PC-3 (cell line): ENCODE data around the gene EMC9. TPM values are rescaled to one million over a fixed set of nuclear protein-coding genes. Genes with fewer than 3 reads are reported as not detected.

Experiments used
- ATAC-seq: fragments of 200-7000 bp; cut with Tn5 transposase; 2 replicates; pipeline ENCODE4 v1.9.1; 2020; ENCODE audit warnings: mild to moderate bottlenecking, moderate library complexity
- BruUV-seq: library from RNA; stranded (reverse); fragments of 400-500 nt; replicated peaks from 2 replicates; lab custom pipeline; 2021; lab: Mats Ljungman, UMichigan
- CTCF ChIA-PET: fragments of 300-600 bp; sonication (Branson Sonifier 250); formaldehyde crosslinking; loops from one replicate; lab custom pipeline; 2022; ENCODE audit warnings: antibody characterized with exemption; lab: Charles Lee
- POLR2A ChIA-PET: fragments of 300-600 bp; sonication (Branson Sonifier 250); formaldehyde crosslinking; loops from one replicate; lab custom pipeline; 2022; ENCODE audit warnings: antibody characterized with exemption; ENCODE audit not compliant: unreplicated experiment; lab: Charles Lee
- DNase-seq: peaks from one replicate; pipeline ENCODE4 v3.0.0-alpha.2; 2015
- H2AFZ ChIP-seq: fragments of 300-600 bp; sonication (generic); 2 replicates; pipeline ENCODE4 v1.6.0; 2016; ENCODE audit warnings: antibody characterized with exemption, low read length
- H3F3A ChIP-seq: fragments of 300-600 bp; sonication (generic); one replicate; pipeline ENCODE4 v1.6.0; 2017; ENCODE audit warnings: antibody characterized with exemption, low read length, control low read depth, mild to moderate bottlenecking; ENCODE audit not compliant: unreplicated experiment
- H3K27ac ChIP-seq: fragments of 300-600 bp; sonication (generic); 2 replicates; pipeline ENCODE4 v1.5.1; 2016; ENCODE audit warnings: mild to moderate bottlenecking, low read length
- H3K27me3 ChIP-seq: fragments of 300-600 bp; sonication (generic); 2 replicates; pipeline ENCODE4 v1.6.1; 2016; ENCODE audit warnings: low read length, mixed read lengths
- H3K36me3 ChIP-seq: fragments of 300-600 bp; sonication (generic); 2 replicates; pipeline ENCODE4 v1.6.1; 2016; ENCODE audit warnings: low read depth, mixed run types, low read length, mixed read lengths
- H3K4me1 ChIP-seq: fragments of 300-600 bp; sonication (generic); 2 replicates; pipeline ENCODE4 v1.5.1; 2016; ENCODE audit warnings: low read length; ENCODE audit not compliant: insufficient read depth
- H3K4me2 ChIP-seq: fragments of 300-600 bp; sonication (generic); 2 replicates; pipeline ENCODE4 v1.6.0; 2016; ENCODE audit warnings: low read length
- H3K4me3 ChIP-seq: fragments of 300-600 bp; sonication (generic); 2 replicates; pipeline ENCODE4 v1.5.1; 2016; ENCODE audit warnings: mild to moderate bottlenecking, low read length, mixed read lengths
- H3K79me2 ChIP-seq: fragments of 300-600 bp; sonication (generic); 2 replicates; pipeline ENCODE4 v1.6.1; 2017; ENCODE audit warnings: low read length, mixed read lengths
- H3K9ac ChIP-seq: fragments of 300-600 bp; sonication (generic); 2 replicates; pipeline ENCODE4 v1.6.0; 2016; ENCODE audit warnings: mild to moderate bottlenecking, low read length
- H3K9me2 ChIP-seq: fragments of 300-600 bp; sonication (generic); replicated peaks from 2 replicates; pipeline ENCODE4 v1.6.1; 2016; ENCODE audit warnings: mixed run types, low read length, mixed read lengths
- H3K9me3 ChIP-seq: fragments of 300-600 bp; sonication (generic); 2 replicates; pipeline ENCODE4 v1.6.1; 2016; ENCODE audit warnings: low read length, mixed read lengths
- H4K20me1 ChIP-seq: fragments of 300-600 bp; sonication (generic); 2 replicates; pipeline ENCODE4 v1.6.1; 2016; ENCODE audit warnings: low read length, mixed read lengths
- CTCF ChIP-seq: fragments of 300-600 bp; sonication (generic); conservative IDR thresholded peaks from 2 replicates; pipeline ENCODE4 v1.5.1; 2017; ENCODE audit warnings: antibody characterized with exemption, low read depth, mild to moderate bottlenecking, low read length
- EZH2 ChIP-seq: fragments of 300-600 bp; sonication (generic); IDR thresholded peaks from one replicate; pipeline ENCODE4 v1.6.1; 2017; ENCODE audit warnings: antibody characterized with exemption, mild to moderate bottlenecking, low read length; ENCODE audit not compliant: unreplicated experiment
- EZH2phosphoT487 ChIP-seq: fragments of 300-600 bp; sonication (generic); IDR thresholded peaks from 2 replicates; pipeline ENCODE4 v1.6.1; 2018; ENCODE audit warnings: mild to moderate bottlenecking, antibody characterized with exemption, low read length, borderline replicate concordance
- intact Hi-C: fragments of 100-400 bp; cut with micrococcal nuclease; formaldehyde crosslinking; loops from 2 replicates; pipeline ENCODE4 v1.9.0; 2023
- total RNA-seq: library from RNA; depleted of rRNA; stranded (reverse); fragments of >200 nt; gene quantifications from 2 replicates; pipeline ENCODE4 v1.2.3, GENCODE V29; 2014

EMC9 gene
- total RNA-seq, 1 experiment from 2014 or later = 30.1 TPM

- H3K4me1 ChIP-seq = peaks cover 9% of the 10 kb centered on the region
- BruUV-seq = no TSS peak
These were observed 43.0 kb downstream of the EMC9 start for GRCh38 chr14:24098229-24098926.

DNA sequence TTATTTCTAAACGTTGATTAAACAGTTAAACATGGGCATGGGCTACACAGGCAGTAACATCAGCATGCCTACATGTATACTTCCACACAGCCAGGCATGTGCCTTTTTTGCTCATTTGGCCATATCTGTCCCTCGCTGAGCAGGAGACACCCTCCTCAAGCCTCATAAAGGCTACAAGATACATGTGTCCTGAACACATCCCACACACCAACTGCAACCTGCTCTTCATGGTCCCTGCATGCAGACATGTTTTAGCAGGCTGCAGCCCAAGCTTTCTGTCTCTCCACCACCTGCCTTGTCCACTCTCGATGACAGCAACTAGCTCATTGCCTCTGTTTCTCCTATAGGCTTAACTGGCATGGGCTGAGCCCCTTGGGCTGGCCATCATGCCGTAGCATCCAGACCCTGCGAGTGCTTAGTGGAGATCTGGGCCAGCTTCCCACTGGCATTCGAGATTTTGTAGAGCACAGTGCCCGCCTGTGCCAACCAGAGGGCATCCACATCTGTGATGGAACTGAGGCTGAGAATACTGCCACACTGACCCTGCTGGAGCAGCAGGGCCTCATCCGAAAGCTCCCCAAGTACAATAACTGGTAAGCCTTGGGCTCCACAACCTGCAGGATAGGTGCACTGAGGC, 44.7 kb downstream of the EMC9 start:
- DNase-seq (no peak), ATAC-seq (no peak)
- Histone ChIP-seq H3K9ac (no peak overlapping the region), H3F3A (no peaks in the 10 kb centered on the region), H3K79me2 (peaks cover 8% of the 10 kb centered on the region; the same call in 1 of the 2 replicates), H3K9me2 (no peaks in the 10 kb centered on the region), H3K27ac (no peak overlapping the region), H2AFZ (no peak overlapping the region), H3K4me1 (peaks cover 9% of the 10 kb centered on the region), H3K36me3 (no peaks in the 10 kb centered on the region), H3K4me2 (no peak overlapping the region), H4K20me1 (no peaks in the 10 kb centered on the region), H3K9me3 (no peaks in the 10 kb centered on the region), H3K27me3 (no peaks in the 10 kb centered on the region), H3K4me3 (no peak overlapping the region)
- POLR2A ChIA-PET = no interaction called here
- no TSS peak for BruUV-seq
- intact Hi-C loops = no loop called here
- TF ChIP-seq CTCF = no peak
- no peak for TF ChIP-seq EZH2phosphoT487
- TF ChIP-seq EZH2 = no peak
- CTCF ChIA-PET = interaction anchor here (0.6 kb wide), 1 partner anchor 322 kb away, joined by 3 read pairs; no protein-coding TSS in a partner anchor

More at GRCh38 chr14:24098229-24098926, 43.0 kb downstream of the EMC9 start:
- H3K36me3 ChIP-seq = no peaks in the 10 kb centered on the region
- H3K4me3 ChIP-seq = no peak overlapping the region
- H3K27me3 ChIP-seq = no peaks in the 10 kb centered on the region
- CTCF ChIA-PET = no interaction called here
- no peaks in the 10 kb centered on the region for H3K9me2 ChIP-seq
- no peak for ATAC-seq
- intact Hi-C loops = no loop called here
- no peaks in the 10 kb centered on the region for H4K20me1 ChIP-seq
- H3K79me2 ChIP-seq = peaks cover 8% of the 10 kb centered on the region; the same call in 1 of the 2 replicates
- H3K9me3 ChIP-seq = no peaks in the 10 kb centered on the region
- H3K4me2 ChIP-seq = no peak overlapping the region
- no peaks in the 10 kb centered on the region for H3F3A ChIP-seq
- no peak for DNase-seq
- TF ChIP-seq EZH2phosphoT487 (no peak), EZH2 (no peak), CTCF (no peak)
- no peak overlapping the region for H3K9ac ChIP-seq
- POLR2A ChIA-PET = no interaction called here
- no peak overlapping the region for H3K27ac ChIP-seq
- H2AFZ ChIP-seq = no peak overlapping the region
